ENCODE measurements around the gene SH3GLB1. TPM values are rescaled to one million over a fixed set of nuclear protein-coding genes. Genes with fewer than 3 reads are reported as not detected.

SH3GLB1 gene
- total and polyA plus RNA-seq, 2 donors (not counting 1 experiment from before 2014, with no cell fraction given): 13.2 to 57.3 TPM

- 64% methylated on average over 6 of the region's 6 CpGs for WGBS (ENCODE audit: insufficient coverage)
- H3K27me3 ChIP-seq (replicated peaks in 1 of 4; ENCODE audit: control extremely low read depth in 1 of 4, control insufficient read depth in 3 of 4, insufficient read depth in 4 of 4, low read length in 3 of 4): no peaks in the 10 kb centered on the region
- intact Hi-C loops (cut with micrococcal nuclease): no loop called here
- CTCF ChIA-PET: interaction anchor here (0.6 to 1.7 kb wide), 3 partner anchors 10 to 190 kb away, joined by 3 to 4 read pairs (median 4); no protein-coding TSS in a partner anchor
- Mint-ChIP-seq H3K4me1 (no peaks in the 10 kb centered on the region), H3K27ac (no peak overlapping the region), H3K27me3 (no peaks in the 10 kb centered on the region), H3K4me3 (no peak overlapping the region), H3K9me3 (ENCODE audit: insufficient read depth) (no peaks in the 10 kb centered on the region)
- no peak overlapping the region for H3K4me2 ChIP-seq (replicated peaks; ENCODE audit: low read depth, low read length, poor library complexity, severe bottlenecking)
- no peak overlapping the region for H3K4me3 ChIP-seq (ENCODE audit: control extremely low read depth in 1 of 5, extremely low read depth in 1 of 5, insufficient read depth in 1 of 5, low read depth in 2 of 5, low read length in 4 of 5)
- no peak for ATAC-seq (ENCODE audit: low read depth)
- no peaks in the 10 kb centered on the region for H3K36me3 ChIP-seq (replicated peaks in 1 of 2; ENCODE audit: control extremely low read depth in 1 of 2, control insufficient read depth in 1 of 2, extremely low read depth in 1 of 2, insufficient read depth in 2 of 2, low read length in 1 of 2)
- POLR2A ChIA-PET: no interaction called here
- no peaks in the 10 kb centered on the region for H3K79me2 ChIP-seq (ENCODE audit: control insufficient read depth, insufficient read depth, low read length)
- H3K9ac ChIP-seq (ENCODE audit: low read length): no peak overlapping the region
- no peaks in the 10 kb centered on the region for H3K9me3 ChIP-seq (ENCODE audit: control extremely low read depth in 1 of 3, control insufficient read depth in 2 of 3, insufficient read depth in 1 of 3, low read length in 2 of 3)
- no peak for DNase-seq
- no peak overlapping the region for H3K27ac ChIP-seq (ENCODE audit: low read length in 2 of 2)
- TF ChIP-seq EZH2 (IDR thresholded peaks at IDR 0.05; ENCODE audit: borderline replicate concordance, insufficient read depth, low read depth, low read length, poor library complexity, severe bottlenecking): no peak
- no peak for TF ChIP-seq CTCF (IDR thresholded peaks at IDR 0.05)
- H4K20me1 ChIP-seq (ENCODE audit: control insufficient read depth, insufficient read depth, low read length, poor library complexity, severe bottlenecking): no peaks in the 10 kb centered on the region
- no peaks in the 10 kb centered on the region for H3K4me1 ChIP-seq (ENCODE audit: control insufficient read depth in 2 of 2, insufficient read depth in 2 of 2, low read length in 2 of 2)
- no peak overlapping the region for H2AFZ ChIP-seq (ENCODE audit: insufficient read depth, low read depth, low read length, poor library complexity, severe bottlenecking)
These were observed 11.7 kb upstream of the SH3GLB1 start for GRCh38 chr1:86692641-86693040.

GRCh38 chr1:86695400-86695799 lies 9.0 kb upstream of the SH3GLB1 start:
- Histone ChIP-seq H3K4me1 (ENCODE audit: control insufficient read depth in 2 of 2, insufficient read depth in 2 of 2, low read length in 2 of 2) (no peaks in the 10 kb centered on the region), H2AFZ (ENCODE audit: insufficient read depth, low read depth, low read length, poor library complexity, severe bottlenecking) (no peak overlapping the region), H3K9me3 (ENCODE audit: control extremely low read depth in 1 of 3, control insufficient read depth in 2 of 3, insufficient read depth in 1 of 3, low read length in 2 of 3) (no peaks in the 10 kb centered on the region), H3K36me3 (replicated peaks in 1 of 2; ENCODE audit: control extremely low read depth in 1 of 2, control insufficient read depth in 1 of 2, extremely low read depth in 1 of 2, insufficient read depth in 2 of 2, low read length in 1 of 2) (no peaks in the 10 kb centered on the region), H4K20me1 (ENCODE audit: control insufficient read depth, insufficient read depth, low read length, poor library complexity, severe bottlenecking) (no peaks in the 10 kb centered on the region), H3K79me2 (ENCODE audit: control insufficient read depth, insufficient read depth, low read length) (no peaks in the 10 kb centered on the region), H3K4me2 (replicated peaks; ENCODE audit: low read depth, low read length, poor library complexity, severe bottlenecking) (no peak overlapping the region), H3K4me3 (ENCODE audit: control extremely low read depth in 1 of 5, extremely low read depth in 1 of 5, insufficient read depth in 1 of 5, low read depth in 2 of 5, low read length in 4 of 5) (no peak overlapping the region), H3K27me3 (replicated peaks in 1 of 4; ENCODE audit: control extremely low read depth in 1 of 4, control insufficient read depth in 3 of 4, insufficient read depth in 4 of 4, low read length in 3 of 4) (no peaks in the 10 kb centered on the region), H3K27ac (ENCODE audit: low read length in 2 of 2) (no peak overlapping the region), H3K9ac (ENCODE audit: low read length) (no peak overlapping the region)
- no peaks in the 10 kb centered on the region for H3K4me1 Mint-ChIP-seq
- no peak for DNase-seq
- no peaks in the 10 kb centered on the region for H3K9me3 Mint-ChIP-seq (ENCODE audit: insufficient read depth)
- H3K27ac Mint-ChIP-seq: no peak overlapping the region
- no peak overlapping the region for H3K4me3 Mint-ChIP-seq
- ChIA-PET CTCF (interaction anchor here (0.9 to 2.4 kb wide), 4 partner anchors 9 to 315 kb away, joined by 3 to 13 read pairs (median 4); partner anchors contain the start of gene SH3GLB1), POLR2A (no interaction called here)
- no peak for ATAC-seq (ENCODE audit: low read depth)
- H3K27me3 Mint-ChIP-seq: no peaks in the 10 kb centered on the region
- no peak for TF ChIP-seq EZH2 (IDR thresholded peaks at IDR 0.05; ENCODE audit: borderline replicate concordance, insufficient read depth, low read depth, low read length, poor library complexity, severe bottlenecking)
- TF ChIP-seq CTCF (IDR thresholded peaks at IDR 0.05): no peak
- WGBS (ENCODE audit: insufficient coverage): no CpG with 5 or more reads among the region's 2 CpGs
- intact Hi-C loops (cut with micrococcal nuclease): no loop called here
